K562 (cell line): ENCODE data around the gene SEC14L5. TPM values are rescaled to one million over a fixed set of nuclear protein-coding genes. Genes with fewer than 3 reads are reported as not detected.

Source experiments
- ATF1 ChIP-seq, 2 experiments: fragments of 450-650 bp in 1 of 2; IDR thresholded peaks; 2 replicates each; pipeline ENCODE4 v1.6.1; 2016; ENCODE audit warnings: missing compliant biosample characterization in 1 of 2, missing genetic modification characterization in 1 of 2
- BRF2 ChIP-seq: IDR thresholded peaks from 3 replicates; pipeline ENCODE4 v1.6.1; 2011; ENCODE audit warnings: borderline replicate concordance, mild to moderate bottlenecking; ENCODE audit not compliant: insufficient read length, insufficient read depth
- CHD1 ChIP-seq: fragments of 200-600 bp; sonication (generic); IDR thresholded peaks from one replicate; pipeline ENCODE4 v1.6.1; 2012; ENCODE audit warnings: mild to moderate bottlenecking, moderate library complexity, low read length, inconsistent platforms
- GMEB1 ChIP-seq: fragments of 250-450 bp; sonication (Bioruptor Pico); IDR thresholded peaks from 2 replicates; pipeline ENCODE4 v1.4.0; 2020; ENCODE audit warnings: mild to moderate bottlenecking
- MAFF ChIP-seq: IDR thresholded peaks from 2 replicates; pipeline ENCODE4 v1.6.1; 2012; ENCODE audit warnings: low read length, improper control_type of control experiment
- MBD2 ChIP-seq: sonication (generic); IDR thresholded peaks from 2 replicates; pipeline ENCODE4 v1.6.1; 2016; ENCODE audit warnings: low read depth, borderline replicate concordance
- SLC30A9 ChIP-seq: fragments of 250-450 bp; sonication (Bioruptor Pico); IDR thresholded peaks from 2 replicates; pipeline ENCODE4 v1.8.0; 2022; ENCODE audit warnings: mild to moderate bottlenecking, moderate library complexity
- SRSF9 ChIP-seq: fragments of 200-400 bp; formaldehyde crosslinking; IDR thresholded peaks from 2 replicates; pipeline ENCODE4 v1.6.1; 2017; ENCODE audit warnings: low read depth, low read length, borderline replicate concordance
- SUPT5H ChIP-seq: fragments of 450-650 bp; IDR thresholded peaks from 2 replicates; pipeline ENCODE4 v1.6.1; 2016
- TBL1XR1 ChIP-seq, 2 experiments: IDR thresholded peaks; 2 replicates each; pipeline ENCODE4 v1.6.1; 2012; ENCODE audit warnings: improper control_type of control experiment in 2 of 2, low read length in 2 of 2, mild to moderate bottlenecking in 1 of 2
- TCF7 ChIP-seq: sonication (generic); IDR thresholded peaks from 2 replicates; pipeline ENCODE4 v1.6.1; 2016; ENCODE audit warnings: antibody characterized with exemption, borderline replicate concordance
- USF2 ChIP-seq: sonication (generic); formaldehyde crosslinking; IDR thresholded peaks from 2 replicates; pipeline ENCODE4 v1.5.0; 2020; ENCODE audit warnings: missing genetic modification reagents
- ZNF280A ChIP-seq: fragments of 450-650 bp; IDR thresholded peaks from 2 replicates; pipeline ENCODE4 v1.6.1; 2018; ENCODE audit warnings: mild to moderate bottlenecking, low read depth; ENCODE audit not compliant: partially characterized antibody
- ZNF512 ChIP-seq: IDR thresholded peaks from 2 replicates; pipeline ENCODE4 v1.6.1; 2016; ENCODE audit warnings: missing genetic modification characterization, missing compliant biosample characterization
- polyA plus RNA-seq, 8 experiments: library from polyadenylated mRNA; depleted of rRNA in 4 of 8; stranded (reverse) in 5 of 8; unstranded in 3 of 8; fragments of >200 nt; fragmentation: Nextera tagmentation in 2 of 8; fragmentation: Illumina TruSeq in 1 of 8; extraction: Ambion mirVana in 2 of 8; extraction: Trizol in 1 of 8; gene quantifications; 2 replicates each; pipeline versions ENCODE4 v1.2.1 to v1.2.3, GENCODE V29; 2011 to 2014; ENCODE audit warnings: inconsistent platforms in 1 of 8, missing spikeins in 1 of 8
- total RNA-seq, 7 experiments: library from RNA; depleted of rRNA in 6 of 7; stranded (reverse); fragments of >200 nt in 6 of 7; fragmentation: Illumina TruSeq in 2 of 7; extraction: Trizol in 2 of 7; gene quantifications; 2 replicates each; pipeline versions ENCODE4 v1.2.1 to v1.2.3, GENCODE V29; 2011 to 2021; ENCODE audit warnings: low replicate concordance in 1 of 7
- TF ChIP-seq, protein P1 (sequence below): fragments of 450-650 bp; formaldehyde crosslinking; IDR thresholded peaks from 2 replicates; pipeline ENCODE4 v1.4.0; 2022; ENCODE audit warnings: mild to moderate bottlenecking, moderate library complexity
- TF ChIP-seq, protein P2 (sequence below): sonication (generic); formaldehyde crosslinking; IDR thresholded peaks from 2 replicates; pipeline ENCODE4 v1.8.1; 2023; ENCODE audit warnings: mild to moderate bottlenecking, missing genetic modification reagents

The SEC14L5 gene
- total and polyA plus RNA-seq, 9 of the 15 experiments (the other 6 are each of a cell fraction or from before 2014, with no cell fraction given), result 0.11 TPM; not detected in 8

- TF ChIP-seq GMEB1 (CRISPR knock-in tag), result no peak
- TF ChIP-seq, protein P1, sequence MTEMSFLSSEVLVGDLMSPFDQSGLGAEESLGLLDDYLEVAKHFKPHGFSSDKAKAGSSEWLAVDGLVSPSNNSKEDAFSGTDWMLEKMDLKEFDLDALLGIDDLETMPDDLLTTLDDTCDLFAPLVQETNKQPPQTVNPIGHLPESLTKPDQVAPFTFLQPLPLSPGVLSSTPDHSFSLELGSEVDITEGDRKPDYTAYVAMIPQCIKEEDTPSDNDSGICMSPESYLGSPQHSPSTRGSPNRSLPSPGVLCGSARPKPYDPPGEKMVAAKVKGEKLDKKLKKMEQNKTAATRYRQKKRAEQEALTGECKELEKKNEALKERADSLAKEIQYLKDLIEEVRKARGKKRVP, result no peak
- TF ChIP-seq SLC30A9, result no peak
- no peak for TF ChIP-seq TCF7
- TF ChIP-seq CHD1, result no peak
- no peak for TF ChIP-seq ZNF280A
- TF ChIP-seq SRSF9, result no peak
- no peak for TF ChIP-seq MBD2
- no peak for TF ChIP-seq MAFF
- peak; percentile 77 for TF ChIP-seq USF2 (CRISPR knock-in tag)
- TF ChIP-seq, protein P2, sequence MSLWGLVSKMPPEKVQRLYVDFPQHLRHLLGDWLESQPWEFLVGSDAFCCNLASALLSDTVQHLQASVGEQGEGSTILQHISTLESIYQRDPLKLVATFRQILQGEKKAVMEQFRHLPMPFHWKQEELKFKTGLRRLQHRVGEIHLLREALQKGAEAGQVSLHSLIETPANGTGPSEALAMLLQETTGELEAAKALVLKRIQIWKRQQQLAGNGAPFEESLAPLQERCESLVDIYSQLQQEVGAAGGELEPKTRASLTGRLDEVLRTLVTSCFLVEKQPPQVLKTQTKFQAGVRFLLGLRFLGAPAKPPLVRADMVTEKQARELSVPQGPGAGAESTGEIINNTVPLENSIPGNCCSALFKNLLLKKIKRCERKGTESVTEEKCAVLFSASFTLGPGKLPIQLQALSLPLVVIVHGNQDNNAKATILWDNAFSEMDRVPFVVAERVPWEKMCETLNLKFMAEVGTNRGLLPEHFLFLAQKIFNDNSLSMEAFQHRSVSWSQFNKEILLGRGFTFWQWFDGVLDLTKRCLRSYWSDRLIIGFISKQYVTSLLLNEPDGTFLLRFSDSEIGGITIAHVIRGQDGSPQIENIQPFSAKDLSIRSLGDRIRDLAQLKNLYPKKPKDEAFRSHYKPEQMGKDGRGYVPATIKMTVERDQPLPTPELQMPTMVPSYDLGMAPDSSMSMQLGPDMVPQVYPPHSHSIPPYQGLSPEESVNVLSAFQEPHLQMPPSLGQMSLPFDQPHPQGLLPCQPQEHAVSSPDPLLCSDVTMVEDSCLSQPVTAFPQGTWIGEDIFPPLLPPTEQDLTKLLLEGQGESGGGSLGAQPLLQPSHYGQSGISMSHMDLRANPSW (CRISPR knock-in tag), result no peak
- TF ChIP-seq ZNF512 (tag), result no peak
- no peak for TF ChIP-seq BRF2
- no peak for TF ChIP-seq SUPT5H
- no peak for TF ChIP-seq TBL1XR1 (IDR thresholded peaks at IDR 0.05; ENCODE audit: low read length in 2 of 2)
- TF ChIP-seq ATF1 (CRISPR knock-in tag; IDR thresholded peaks at IDR 0.05), result no peak
- no peak for TF ChIP-seq ATF1 (tag; IDR thresholded peaks at IDR 0.05)
Measured at GRCh38 chr16:5015351-5015750, 57.2 kb downstream of the SEC14L5 start (continued).
